Adrenal gland (tissue), 12 donors: ENCODE results near the gene DLGAP1. TPM values are rescaled to one million over a fixed set of nuclear protein-coding genes. Genes with fewer than 3 reads are reported as not detected.

Experiments used
- DNase-seq, 7 donors: peaks; one replicate each; pipeline ENCODE4 v3.0.0-alpha.2; 2019 to 2020
- H3K27ac ChIP-seq, 5 donors: fragments of 200-600 bp; sonication (generic) in 4 of 5; 1 replicate in 3 of 5; 2 replicates in 2 of 5; pipeline versions ENCODE4 v1.5.1 to v1.8.0; 2016 to 2020; ENCODE audit warnings: mild to moderate bottlenecking in 1 of 5
- H3K27me3 ChIP-seq: fragments of 200-600 bp; 2 replicates; pipeline ENCODE4 v1.8.0; 2021
- H3K36me3 ChIP-seq, 2 donors: fragments of 200-600 bp; replicated peaks in 1 of 2; 1 replicate in 1 of 2; 2 replicates in 1 of 2; pipeline versions ENCODE4 v1.5.1 to v1.8.0; 2018 to 2022
- H3K4me1 ChIP-seq, 2 donors: fragments of 200-600 bp; replicated peaks in 1 of 2; 1 replicate in 1 of 2; 2 replicates in 1 of 2; pipeline versions ENCODE4 v1.5.1 to v1.8.0; 2018 to 2021
- H3K4me3 ChIP-seq, 4 donors: fragments of 200-600 bp; sonication (generic) in 3 of 4; one replicate each; pipeline ENCODE4 v1.5.1; 2016 to 2018
- H3K9me3 ChIP-seq, 3 donors: fragments of 200-600 bp; sonication (generic) in 1 of 3; replicated peaks in 1 of 3; 1 replicate in 2 of 3; 2 replicates in 1 of 3; pipeline versions ENCODE4 v1.5.1 to v1.8.0; 2016 to 2021
- CTCF ChIP-seq, 6 experiments: fragments of 450-650 bp in 4 of 6; fragments of 200-600 bp in 2 of 6; sonication (generic) in 1 of 6; IDR thresholded peaks; 1 replicate in 5 of 6; 2 replicates in 1 of 6; pipeline versions ENCODE4 v1.5.1 to v1.8.0; 2016 to 2021; ENCODE audit warnings: antibody characterized with exemption in 6 of 6, mild to moderate bottlenecking in 2 of 6, moderate library complexity in 1 of 6
- POLR2A ChIP-seq, 2 donors: fragments of 450-650 bp; IDR thresholded peaks; one replicate each; pipeline ENCODE4 v1.6.1; 2017; ENCODE audit warnings: antibody characterized with exemption in 2 of 2, mild to moderate bottlenecking in 2 of 2, moderate library complexity in 1 of 2
- WGBS, 4 donors: extraction: QIAGEN DNeasy Blood & Tissue Kit in 2 of 4; methylation state at CpG; one replicate each; pipeline versions ENCODE4 v1.1.5 to v1.1.7; 2013 to 2017; 5-methylcytosine and 5-hydroxymethylcytosine counted together
- intact Hi-C, 2 donors: fragments of 100-400 bp; cut with DNase I; formaldehyde crosslinking; loops; one replicate each; pipeline versions ENCODE4 v1.14.1 to v1.15.0; 2022 to 2023
- polyA plus RNA-seq, 3 donors: library from polyadenylated mRNA; stranded (reverse); fragments of 200-250 nt in 2 of 3; fragments of 350-450 nt in 1 of 3; fragmentation: Illumina TruSeq in 1 of 3; extraction: RNeasy Lipid Tissue Mini Kit (QIAGEN cat#74804) in 1 of 3; gene quantifications; one replicate each; pipeline ENCODE4 v1.2.3, GENCODE V29; 2013 to 2014
- total RNA-seq, 9 donors: library from RNA; depleted of rRNA in 4 of 9; stranded (reverse); fragments of >200 nt in 4 of 9; fragments of 120-200 nt in 1 of 9; fragmentation: NEBNext Ultra II Directional in 1 of 9; extraction: Animal tissue kit (Norgen Biotek cat#: 25700) in 1 of 9; gene quantifications; one replicate each; pipeline versions ENCODE4 v1.1.0 to v1.2.4, GENCODE V29; 2013 to 2023
- donor health status: healthy with polysubstance abuse.
- donor health status: Bipolar disorder and iron deficiency.
- donor health status: DM: yes; HTN: yes; CAD: no.
- donor health status: DM: no; HTN: no; CAD: no.
- donor health status: DM: no; HTN: no; CAD: no.
- donor health status: DM: yes; HTN: yes; CAD: no.

DLGAP1 gene
- total and polyA plus RNA-seq, 12 donors: 1.7 to 30.9 (median 12.9) TPM

GRCh38 chr18:3492721-3493120 is 962.4 kb downstream of the DLGAP1 start:
- intact Hi-C loops: no loop called here
- DNase-seq: no peak
- TF ChIP-seq POLR2A (IDR thresholded peaks at IDR 0.05) (no peak), CTCF (IDR thresholded peaks at IDR 0.05) (no peak)
- H3K27me3 ChIP-seq: no peaks in the 10 kb centered on the region
- no peak overlapping the region for H3K4me3 ChIP-seq
- H3K27ac ChIP-seq: no peak overlapping the region
- 86 to 97% (median 93%) methylated on average over 2 of the region's 2 CpGs for WGBS, 4 donors
- H3K36me3 ChIP-seq: no peaks in the 10 kb centered on the region
- no peaks in the 10 kb centered on the region for H3K4me1 ChIP-seq
- H3K9me3 ChIP-seq: no peaks in the 10 kb centered on the region

- no peak for TF ChIP-seq POLR2A (IDR thresholded peaks at IDR 0.05)
- no peak for TF ChIP-seq CTCF (IDR thresholded peaks at IDR 0.05)
- H3K9me3 ChIP-seq: no peaks in the 10 kb centered on the region
- H3K27me3 ChIP-seq: no peaks in the 10 kb centered on the region
- no peaks in the 10 kb centered on the region for H3K36me3 ChIP-seq
- intact Hi-C loops: no loop called here
- H3K27ac ChIP-seq: no peak overlapping the region
- no peaks in the 10 kb centered on the region for H3K4me1 ChIP-seq
- no peak for DNase-seq
- 0 to 100% (median 77%) methylated on average over 1 of the region's 1 CpG for WGBS, 4 donors
- H3K4me3 ChIP-seq: no peak overlapping the region
These were observed 963.0 kb downstream of the DLGAP1 start for GRCh38 chr18:3491981-3492555.

GRCh38 chr18:3489462-3489861 is 965.6 kb downstream of the DLGAP1 start:
- TF ChIP-seq POLR2A (IDR thresholded peaks at IDR 0.05) (no peak), CTCF (IDR thresholded peaks at IDR 0.05) (no peak)
- H3K27me3 ChIP-seq: no peaks in the 10 kb centered on the region
- no peaks in the 10 kb centered on the region for H3K4me1 ChIP-seq
- 91 to 94% (median 92%) methylated on average over 6 of the region's 6 CpGs for WGBS, 4 donors
- no peak overlapping the region for H3K4me3 ChIP-seq
- H3K9me3 ChIP-seq: no peaks in the 10 kb centered on the region
- no peak overlapping the region for H3K27ac ChIP-seq
- no peaks in the 10 kb centered on the region for H3K36me3 ChIP-seq
- no peak for DNase-seq
- intact Hi-C loops: no loop called here

GRCh38 chr18:3486512-3486911 is 968.6 kb downstream of the DLGAP1 start:
- peak in 6 of 7 donors; percentile 23 to 75 (median 38) for DNase-seq
- TF ChIP-seq CTCF (IDR thresholded peaks at IDR 0.05) (no peak), POLR2A (IDR thresholded peaks at IDR 0.05) (no peak)
- Histone ChIP-seq H3K27ac (no peak overlapping the region), H3K36me3 (no peaks in the 10 kb centered on the region), H3K4me3 (no peak overlapping the region), H3K4me1 (peaks cover 0 to 2% of the 10 kb centered on the region in 2 donors), H3K9me3 (no peaks in the 10 kb centered on the region), H3K27me3 (no peaks in the 10 kb centered on the region)
- intact Hi-C loops: no loop called here
- WGBS, 4 donors: 34 to 39% (median 36%) methylated on average over 7 of the region's 7 CpGs
